ENCODE measurements around the gene KRTAP13-4. TPM values are rescaled to one million over a fixed set of nuclear protein-coding genes. Genes with fewer than 3 reads are reported as not detected.

Gene KRTAP13-4
- total RNA-seq, 4 donors from 2014 or later = not detected

GRCh38 chr21:30408782-30409494, 21.1 kb upstream of the KRTAP13-4 start:
- Histone ChIP-seq H3K4me3 (no peak overlapping the region), H3K27ac (no peak overlapping the region), H3K27me3 (no peaks in the 10 kb centered on the region), H3K4me1 (no peaks in the 10 kb centered on the region), H3K9me3 (no peaks in the 10 kb centered on the region), H3K36me3 (no peaks in the 10 kb centered on the region)
- TF ChIP-seq CTCF (IDR thresholded peaks at IDR 0.05) (no peak), POLR2A (IDR thresholded peaks at IDR 0.05) (no peak)
- intact Hi-C loops (cut with DNase I; ENCODE audit: low total_unique reads) = no loop called here
- no peak for DNase-seq

GRCh38 chr21:30415993-30416392, 14.0 kb upstream of the KRTAP13-4 start:
- no peak overlapping the region for H3K4me3 ChIP-seq
- intact Hi-C loops (cut with DNase I; ENCODE audit: low total_unique reads) = no loop called here
- no peaks in the 10 kb centered on the region for H3K36me3 ChIP-seq
- no peaks in the 10 kb centered on the region for H3K27me3 ChIP-seq
- no peaks in the 10 kb centered on the region for H3K9me3 ChIP-seq
- DNase-seq = no peak
- TF ChIP-seq POLR2A (IDR thresholded peaks at IDR 0.05) (no peak), CTCF (IDR thresholded peaks at IDR 0.05) (no peak)
- H3K27ac ChIP-seq = no peak overlapping the region
- no peaks in the 10 kb centered on the region for H3K4me1 ChIP-seq

- Histone ChIP-seq H3K27ac (no peak within 1 kb of the TSS), H3K4me1 (no peaks in the 10 kb centered on the region), H3K9me3 (no peaks in the 10 kb centered on the region), H3K36me3 (no peaks in the 10 kb centered on the region), H3K27me3 (no peaks in the 10 kb centered on the region), H3K4me3 (no peak within 1 kb of the TSS)
- no peak for DNase-seq
- intact Hi-C loops (cut with DNase I; ENCODE audit: low total_unique reads) = no loop called here
- no peak for TF ChIP-seq CTCF (IDR thresholded peaks at IDR 0.05)
- no peak for TF ChIP-seq POLR2A (IDR thresholded peaks at IDR 0.05)
Observed at GRCh38 chr21:30425826-30426225, 4.2 kb upstream of the KRTAP13-4 start, which contains the start of gene KRTAP13-3. KRTAP13-3 (minus strand) TSS chr21:30425926; CDS start chr21:30425912, 14 bp downstream.

- no peak for DNase-seq
- Histone ChIP-seq H3K36me3 (no peaks in the 10 kb centered on the region), H3K9me3 (no peaks in the 10 kb centered on the region), H3K27ac (no peak overlapping the region), H3K4me3 (no peak overlapping the region), H3K27me3 (no peaks in the 10 kb centered on the region), H3K4me1 (no peaks in the 10 kb centered on the region)
- TF ChIP-seq CTCF (IDR thresholded peaks at IDR 0.05) (no peak), POLR2A (IDR thresholded peaks at IDR 0.05) (no peak)
- intact Hi-C loops (cut with DNase I; ENCODE audit: low total_unique reads) = no loop called here
Observed at GRCh38 chr21:30426731-30427130, 3.3 kb upstream of the KRTAP13-4 start.

GRCh38 chr21:30434033-30434631, 4.1 kb downstream of the KRTAP13-4 start:
- Histone ChIP-seq H3K27ac (no peak overlapping the region), H3K4me1 (no peaks in the 10 kb centered on the region)
- DNase-seq = no peak

More at GRCh38 chr21:30434033-30434631, 4.1 kb downstream of the KRTAP13-4 start:
- TF ChIP-seq CTCF (IDR thresholded peaks at IDR 0.05) (no peak), POLR2A (IDR thresholded peaks at IDR 0.05) (no peak)
- Histone ChIP-seq H3K27me3 (no peaks in the 10 kb centered on the region), H3K36me3 (no peaks in the 10 kb centered on the region), H3K9me3 (no peaks in the 10 kb centered on the region), H3K4me3 (no peak overlapping the region)
- intact Hi-C loops (cut with DNase I; ENCODE audit: low total_unique reads) = no loop called here

All from uterus (tissue), 4 donors.